IPS-18a (cell line): ENCODE results near the gene CNTRL.
A peak's percentile ranks its signal among the peaks of the same experiment; 100 is the strongest.
"Not testable (repeated sequence)": the region's sequence is repeated elsewhere in the genome, so short reads cannot be mapped to it uniquely, and the experiment has no call there.

Experiments used
- H3K27ac ChIP-seq: one replicate; pipeline ENCODE4 v1.5.1; 2013; ENCODE audit warnings: low read length
- H3K27me3 ChIP-seq: one replicate; pipeline ENCODE4 v1.6.1; 2013; ENCODE audit warnings: mild to moderate bottlenecking, low read length; ENCODE audit not compliant: control insufficient read depth, insufficient read depth
- H3K36me3 ChIP-seq: one replicate; pipeline ENCODE4 v1.6.1; 2013; ENCODE audit warnings: low read depth, low read length; ENCODE audit not compliant: control insufficient read depth
- H3K4me1 ChIP-seq: one replicate; pipeline ENCODE4 v1.6.1; 2013; ENCODE audit warnings: low read depth, low read length; ENCODE audit not compliant: control insufficient read depth
- H3K4me3 ChIP-seq: one replicate; pipeline ENCODE4 v1.5.1; 2013; ENCODE audit warnings: low read length
- H3K9ac ChIP-seq: one replicate; pipeline ENCODE4 v1.6.1; 2013; ENCODE audit warnings: mild to moderate bottlenecking, low read length, moderate library complexity
- H3K9me3 ChIP-seq: one replicate; pipeline ENCODE4 v1.6.1; 2013; ENCODE audit warnings: low read depth, low read length; ENCODE audit not compliant: control insufficient read depth

CNTRL gene, protein sequence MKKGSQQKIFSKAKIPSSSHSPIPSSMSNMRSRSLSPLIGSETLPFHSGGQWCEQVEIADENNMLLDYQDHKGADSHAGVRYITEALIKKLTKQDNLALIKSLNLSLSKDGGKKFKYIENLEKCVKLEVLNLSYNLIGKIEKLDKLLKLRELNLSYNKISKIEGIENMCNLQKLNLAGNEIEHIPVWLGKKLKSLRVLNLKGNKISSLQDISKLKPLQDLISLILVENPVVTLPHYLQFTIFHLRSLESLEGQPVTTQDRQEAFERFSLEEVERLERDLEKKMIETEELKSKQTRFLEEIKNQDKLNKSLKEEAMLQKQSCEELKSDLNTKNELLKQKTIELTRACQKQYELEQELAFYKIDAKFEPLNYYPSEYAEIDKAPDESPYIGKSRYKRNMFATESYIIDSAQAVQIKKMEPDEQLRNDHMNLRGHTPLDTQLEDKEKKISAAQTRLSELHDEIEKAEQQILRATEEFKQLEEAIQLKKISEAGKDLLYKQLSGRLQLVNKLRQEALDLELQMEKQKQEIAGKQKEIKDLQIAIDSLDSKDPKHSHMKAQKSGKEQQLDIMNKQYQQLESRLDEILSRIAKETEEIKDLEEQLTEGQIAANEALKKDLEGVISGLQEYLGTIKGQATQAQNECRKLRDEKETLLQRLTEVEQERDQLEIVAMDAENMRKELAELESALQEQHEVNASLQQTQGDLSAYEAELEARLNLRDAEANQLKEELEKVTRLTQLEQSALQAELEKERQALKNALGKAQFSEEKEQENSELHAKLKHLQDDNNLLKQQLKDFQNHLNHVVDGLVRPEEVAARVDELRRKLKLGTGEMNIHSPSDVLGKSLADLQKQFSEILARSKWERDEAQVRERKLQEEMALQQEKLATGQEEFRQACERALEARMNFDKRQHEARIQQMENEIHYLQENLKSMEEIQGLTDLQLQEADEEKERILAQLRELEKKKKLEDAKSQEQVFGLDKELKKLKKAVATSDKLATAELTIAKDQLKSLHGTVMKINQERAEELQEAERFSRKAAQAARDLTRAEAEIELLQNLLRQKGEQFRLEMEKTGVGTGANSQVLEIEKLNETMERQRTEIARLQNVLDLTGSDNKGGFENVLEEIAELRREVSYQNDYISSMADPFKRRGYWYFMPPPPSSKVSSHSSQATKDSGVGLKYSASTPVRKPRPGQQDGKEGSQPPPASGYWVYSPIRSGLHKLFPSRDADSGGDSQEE (N-terminal part only)

DNA sequence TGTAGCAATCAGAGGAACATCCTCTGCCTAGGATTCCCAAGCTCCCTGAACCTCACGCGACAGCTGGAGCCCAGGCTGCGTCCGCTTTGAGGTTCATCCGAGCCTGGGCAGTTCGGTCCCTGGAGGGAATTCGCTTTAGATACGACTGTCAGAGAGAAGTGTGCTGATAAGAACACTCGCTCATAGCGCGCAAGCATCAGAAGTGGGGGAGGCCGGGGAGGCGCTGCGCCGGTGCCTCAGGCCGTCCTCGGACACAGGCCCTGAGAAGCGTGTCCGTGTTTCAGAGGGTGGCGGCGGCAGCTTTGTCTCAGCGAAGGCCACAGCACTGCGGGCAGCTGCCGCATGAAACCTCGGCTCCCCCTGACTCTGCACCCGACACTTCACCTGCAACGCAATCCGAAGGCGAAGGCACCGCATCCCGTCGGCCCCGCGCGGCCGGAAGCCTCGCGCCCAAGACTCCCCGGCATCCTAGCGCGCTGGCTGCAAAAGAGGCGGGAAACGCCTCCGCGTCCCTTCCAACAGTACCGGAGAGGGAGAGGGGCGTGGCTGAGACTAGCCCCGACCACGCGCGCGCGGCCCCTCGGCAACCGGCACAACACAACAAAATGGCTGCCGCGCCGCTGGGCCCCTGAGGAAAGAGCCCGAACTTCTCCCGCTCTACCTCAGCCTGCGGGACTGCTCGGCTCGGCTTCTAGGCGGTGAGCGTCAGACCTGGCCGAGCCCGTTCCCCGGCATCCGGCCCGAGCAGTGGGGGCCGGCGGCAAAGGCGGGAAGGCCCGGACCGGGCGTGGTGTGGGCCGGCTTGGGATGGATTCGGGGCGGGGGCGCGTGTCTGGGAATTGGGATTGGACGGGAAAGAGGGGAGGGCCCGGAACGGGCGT lies at the start of gene CNTRL:
Gene CNTRL, plus strand, starts transcription at position 586 of the 881 bp plus-strand sequence. CDS start 13,372 bp downstream, outside the sequence.
- Histone ChIP-seq H3K4me3 (peak within 1 kb of the TSS; percentile 88), H3K4me1 (peaks cover 3% of the 10 kb centered on the region), H3K9me3 (no peaks in the 10 kb centered on the region), H3K36me3 (no peaks in the 10 kb centered on the region), H3K27me3 (peaks cover 63% of the 10 kb centered on the region), H3K27ac (no peak within 1 kb of the TSS), H3K9ac (peak within 1 kb of the TSS; percentile 82)

DNA sequence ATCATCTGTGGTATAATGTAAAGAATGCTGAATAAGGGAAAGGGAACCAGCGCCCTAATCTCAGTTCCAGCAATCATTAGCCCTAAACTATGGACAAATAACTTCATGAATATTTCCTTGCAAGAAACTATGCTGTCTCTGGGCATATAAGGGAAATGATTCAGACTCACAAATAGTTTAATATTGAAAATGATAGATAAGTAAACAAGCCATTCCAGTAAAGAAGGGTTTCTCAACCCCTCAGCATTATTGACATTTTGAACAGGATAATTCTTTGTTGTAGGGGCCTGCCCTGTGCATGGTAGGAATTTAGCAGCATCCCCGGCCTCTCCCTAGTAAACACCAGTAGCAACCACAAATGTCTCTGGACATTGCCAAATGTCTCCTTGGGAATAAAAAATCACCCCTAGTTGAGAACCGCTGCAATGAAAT lies 48.5 kb upstream of the CNTRL start:
- H3K4me1 ChIP-seq: no peaks in the 10 kb centered on the region
- H3K27ac ChIP-seq: no peak overlapping the region
- no peak overlapping the region for H3K9ac ChIP-seq
- no peaks in the 10 kb centered on the region for H3K27me3 ChIP-seq
- H3K9me3 ChIP-seq: no peaks in the 10 kb centered on the region
- H3K4me3 ChIP-seq: no peak overlapping the region
- no peaks in the 10 kb centered on the region for H3K36me3 ChIP-seq

DNA sequence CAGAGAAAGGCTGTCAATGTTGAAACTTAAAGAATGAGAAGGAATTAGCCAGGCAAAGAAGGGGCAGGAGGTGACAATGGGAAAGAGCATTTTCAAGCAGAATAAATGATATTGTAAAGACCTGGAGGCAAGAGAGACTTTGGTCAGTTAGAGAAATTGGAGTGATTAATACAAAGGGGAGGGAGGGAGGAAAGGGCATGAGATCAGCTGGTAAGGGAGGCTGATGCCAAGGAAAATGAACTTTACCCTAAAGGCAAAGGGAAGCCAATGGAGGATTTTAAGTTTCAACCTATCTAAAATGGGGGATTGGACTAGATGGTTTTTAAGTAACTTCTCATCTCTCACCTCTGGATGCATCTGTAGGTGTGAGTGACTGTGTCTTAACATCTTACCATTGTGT lies 48.0 kb upstream of the CNTRL start:
- H3K9ac ChIP-seq: no peak overlapping the region
- no peaks in the 10 kb centered on the region for H3K4me1 ChIP-seq
- H3K4me3 ChIP-seq: no peak overlapping the region
- no peak overlapping the region for H3K27ac ChIP-seq
- no peaks in the 10 kb centered on the region for H3K36me3 ChIP-seq
- H3K27me3 ChIP-seq: no peaks in the 10 kb centered on the region
- H3K9me3 ChIP-seq: no peaks in the 10 kb centered on the region

DNA sequence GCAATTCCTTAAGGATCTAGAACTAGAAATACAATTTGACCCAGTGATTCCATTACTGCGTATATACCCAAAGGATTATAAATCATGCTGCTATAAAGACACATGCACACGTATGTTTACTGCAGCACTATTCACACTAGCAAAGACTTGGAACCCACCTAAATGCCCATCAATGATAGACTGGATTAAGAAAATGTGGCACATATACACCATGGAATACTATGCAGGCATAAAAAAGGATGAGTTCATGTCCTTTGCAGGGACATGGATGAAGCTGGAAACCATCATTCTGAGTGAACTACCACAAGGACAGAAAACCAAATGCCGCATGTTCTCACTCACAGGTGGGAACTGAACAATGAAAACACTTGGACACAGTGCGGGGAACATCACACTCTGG lies 46.5 kb upstream of the CNTRL start:
- not testable (repeated sequence) for H3K27me3 ChIP-seq, H3K36me3 ChIP-seq, H3K4me3 ChIP-seq, H3K9me3 ChIP-seq, H3K4me1 ChIP-seq, H3K27ac ChIP-seq, H3K9ac ChIP-seq

DNA sequence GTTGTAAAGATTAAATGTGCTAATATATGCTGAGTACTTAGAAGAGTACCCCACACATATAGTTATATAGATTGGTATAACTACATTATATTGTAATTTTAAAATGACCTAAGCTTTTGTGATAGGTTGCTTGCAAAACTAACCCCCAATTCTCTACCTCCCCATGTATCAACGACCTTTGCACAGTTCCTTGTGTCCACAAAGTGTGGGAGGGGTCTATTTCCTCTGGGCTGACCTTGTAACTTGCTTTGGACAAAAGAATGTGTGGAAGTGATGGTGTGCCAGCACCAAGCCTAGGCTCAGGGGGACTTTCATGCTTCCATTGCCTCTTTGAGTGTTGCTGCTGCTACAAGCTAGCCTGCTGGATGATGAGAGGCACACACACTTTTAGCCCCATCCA lies 45.3 kb upstream of the CNTRL start:
- H3K4me1 ChIP-seq: no peaks in the 10 kb centered on the region
- H3K36me3 ChIP-seq: no peaks in the 10 kb centered on the region
- H3K9ac ChIP-seq: no peak overlapping the region
- no peaks in the 10 kb centered on the region for H3K9me3 ChIP-seq
- H3K4me3 ChIP-seq: no peak overlapping the region
- H3K27ac ChIP-seq: no peak overlapping the region
- no peaks in the 10 kb centered on the region for H3K27me3 ChIP-seq

DNA sequence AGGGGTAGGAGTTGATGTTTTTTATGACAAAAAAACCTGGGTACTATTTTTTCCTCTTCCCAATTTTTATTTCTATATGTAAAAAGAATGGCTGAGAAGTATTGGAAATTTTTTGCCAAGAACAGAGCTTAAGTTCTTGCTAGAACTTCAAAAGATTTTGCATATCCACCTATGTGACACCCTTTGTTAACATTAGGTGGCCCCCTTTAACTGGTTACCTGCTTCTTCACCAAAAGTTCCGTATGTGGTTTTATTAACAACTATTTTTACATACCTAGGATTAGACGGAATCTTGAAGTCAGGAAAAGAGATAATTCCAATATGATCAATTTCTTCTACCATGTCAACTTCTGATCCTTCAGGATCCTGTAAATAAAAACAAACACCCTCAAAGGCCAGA lies 40.2 kb upstream of the CNTRL start:
- H3K36me3 ChIP-seq: no peaks in the 10 kb centered on the region
- no peaks in the 10 kb centered on the region for H3K9me3 ChIP-seq
- no peaks in the 10 kb centered on the region for H3K4me1 ChIP-seq
- no peaks in the 10 kb centered on the region for H3K27me3 ChIP-seq
- H3K27ac ChIP-seq: no peak overlapping the region
- H3K4me3 ChIP-seq: no peak overlapping the region
- H3K9ac ChIP-seq: no peak overlapping the region

DNA sequence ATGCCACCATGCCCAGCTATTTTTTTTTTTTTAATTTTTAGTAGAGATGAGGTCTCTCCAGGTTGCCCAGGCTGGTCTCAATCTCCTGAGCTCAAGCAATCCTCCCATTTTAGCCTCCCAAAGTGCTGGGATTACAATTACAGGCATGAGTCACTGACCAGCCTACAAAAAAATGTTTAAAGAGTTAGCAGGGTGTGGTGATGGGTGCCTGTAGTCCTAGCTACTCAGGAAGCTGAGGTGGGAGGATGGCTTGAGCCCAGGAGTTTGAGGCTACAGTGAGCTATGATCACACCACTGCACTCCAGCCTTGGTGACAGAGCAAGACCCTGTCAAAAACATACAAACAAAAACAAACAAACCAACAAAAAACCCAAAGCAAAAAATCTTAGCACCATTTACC lies 39.0 kb upstream of the CNTRL start:
- not testable (repeated sequence) for H3K27me3 ChIP-seq, H3K9ac ChIP-seq, H3K36me3 ChIP-seq, H3K4me1 ChIP-seq, H3K4me3 ChIP-seq, H3K27ac ChIP-seq, H3K9me3 ChIP-seq

DNA sequence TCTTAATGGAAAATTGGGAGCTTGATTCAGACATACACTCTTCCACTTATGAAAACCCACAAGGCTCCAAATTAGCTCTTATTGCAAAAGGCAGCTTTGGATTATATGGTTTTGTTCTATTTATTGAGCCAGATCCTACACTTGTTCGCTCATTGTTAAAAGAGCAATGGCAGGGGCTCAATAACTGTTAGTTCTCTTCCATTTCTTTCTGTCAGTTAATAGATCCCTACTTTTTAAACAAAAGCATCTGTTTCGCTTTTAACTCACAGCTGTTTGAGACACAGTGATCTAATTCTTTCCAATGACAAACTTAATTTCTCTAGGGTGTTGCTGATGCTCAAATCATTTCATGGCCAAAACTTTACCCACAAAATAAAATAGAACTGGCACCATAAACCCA lies 36.4 kb upstream of the CNTRL start:
- H3K4me3 ChIP-seq: no peak overlapping the region
- no peak overlapping the region for H3K27ac ChIP-seq
- no peaks in the 10 kb centered on the region for H3K4me1 ChIP-seq
- H3K9ac ChIP-seq: no peak overlapping the region
- no peaks in the 10 kb centered on the region for H3K27me3 ChIP-seq
- no peaks in the 10 kb centered on the region for H3K9me3 ChIP-seq
- H3K36me3 ChIP-seq: no peaks in the 10 kb centered on the region

DNA sequence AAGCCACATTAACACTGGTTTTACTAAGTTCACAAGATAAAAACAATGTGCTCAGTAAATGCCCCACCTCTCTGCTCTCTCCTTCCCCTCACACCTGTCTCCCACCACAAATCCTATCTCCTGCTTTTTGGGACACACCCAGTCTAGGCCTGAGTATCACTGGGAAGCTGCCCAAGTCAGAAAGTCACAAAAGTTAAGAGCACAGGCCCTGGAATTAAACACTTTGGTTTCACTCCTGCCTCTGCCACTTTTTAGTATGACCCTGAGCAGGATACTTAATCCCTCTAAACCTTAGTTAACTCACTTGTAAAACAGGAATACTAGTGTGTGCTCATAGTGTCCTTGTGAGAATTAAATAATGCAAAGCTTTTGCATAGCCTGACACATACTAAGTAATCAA lies 36.0 kb upstream of the CNTRL start:
- Histone ChIP-seq H3K27me3 (no peaks in the 10 kb centered on the region), H3K4me1 (no peaks in the 10 kb centered on the region), H3K9ac (no peak overlapping the region), H3K4me3 (no peak overlapping the region), H3K27ac (no peak overlapping the region), H3K9me3 (no peaks in the 10 kb centered on the region), H3K36me3 (no peaks in the 10 kb centered on the region)

DNA sequence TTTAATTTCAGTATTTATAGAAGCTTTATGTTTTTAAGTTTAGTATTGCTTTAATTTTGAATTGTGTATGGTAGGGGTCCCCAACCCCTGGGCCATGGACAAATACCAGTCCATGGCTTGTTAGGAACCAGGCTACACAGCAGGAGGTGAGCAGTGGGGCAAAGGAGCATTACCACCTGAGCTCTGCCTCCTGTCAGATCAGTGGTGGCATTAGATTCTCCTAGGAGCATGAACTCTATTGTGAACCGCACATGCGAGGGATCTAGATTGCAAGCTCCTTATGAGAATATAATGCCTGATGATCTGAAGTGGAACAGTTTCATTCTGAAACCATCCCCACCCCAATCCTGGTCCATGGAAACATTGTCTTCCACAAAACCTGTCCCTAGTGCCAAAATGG lies 26.6 kb upstream of the CNTRL start:
- no peaks in the 10 kb centered on the region for H3K9me3 ChIP-seq
- no peak overlapping the region for H3K9ac ChIP-seq
- H3K36me3 ChIP-seq: no peaks in the 10 kb centered on the region
- no peak overlapping the region for H3K27ac ChIP-seq
- H3K27me3 ChIP-seq: no peaks in the 10 kb centered on the region
- H3K4me1 ChIP-seq: no peaks in the 10 kb centered on the region
- H3K4me3 ChIP-seq: no peak overlapping the region

DNA sequence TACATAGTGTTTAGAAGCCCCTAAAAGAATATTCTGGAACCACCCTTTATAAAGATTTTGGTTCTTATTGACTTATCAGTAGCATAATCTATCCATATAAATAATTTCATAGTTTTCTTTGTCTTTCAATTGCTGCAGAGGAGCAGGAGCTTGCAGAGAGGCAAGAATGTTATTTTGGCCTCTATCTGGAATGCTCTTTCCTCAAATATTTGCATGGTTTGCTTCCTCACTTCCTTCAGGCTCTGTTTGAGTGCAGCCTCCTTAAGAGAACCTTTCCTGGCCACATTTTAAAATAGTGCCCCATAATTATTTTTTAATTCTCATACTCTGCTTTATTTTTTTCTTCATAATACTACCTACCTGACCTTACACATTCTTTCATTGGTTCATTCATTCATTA lies 26.1 kb upstream of the CNTRL start:
- H3K4me3 ChIP-seq: no peak overlapping the region
- H3K9me3 ChIP-seq: no peaks in the 10 kb centered on the region
- no peaks in the 10 kb centered on the region for H3K36me3 ChIP-seq
- no peak overlapping the region for H3K27ac ChIP-seq
- H3K27me3 ChIP-seq: no peaks in the 10 kb centered on the region
- no peak overlapping the region for H3K9ac ChIP-seq
- H3K4me1 ChIP-seq: no peaks in the 10 kb centered on the region
